Measurements from ENCODE around the gene RPL35A. TPM values are rescaled to one million over a fixed set of nuclear protein-coding genes. Genes with fewer than 3 reads are reported as not detected.
A peak's percentile ranks its signal among the peaks of the same experiment; 100 is the strongest.

The RPL35A gene
- total and polyA plus RNA-seq, 9 of the 15 experiments (the other 6 are each of a cell fraction or from before 2014, with no cell fraction given): 1,475 to 2,942 (median 2,367) TPM

GRCh38 chr3:197906023-197906849 lies 43.8 kb upstream of the RPL35A start (continued):
- no peak for TF ChIP-seq RREB1 (CRISPR knock-in tag; IDR thresholded peaks at IDR 0.05)
- no peak for TF ChIP-seq ELK1 (CRISPR knock-in tag; IDR thresholded peaks at IDR 0.05)
- no peak for TF ChIP-seq ZNF830 (CRISPR knock-in tag; IDR thresholded peaks at IDR 0.05)
- TF ChIP-seq CTCF (IDR thresholded peaks at IDR 0.05 in 2 of 3, conservative IDR thresholded peaks at IDR 0.05 in 1 of 3; ENCODE audit: insufficient read depth in 2 of 3, low read depth in 1 of 3, low read length in 3 of 3): peak; percentile 96 to 98 (median 96)
- TF ChIP-seq ZFP91 (CRISPR knock-in tag; IDR thresholded peaks at IDR 0.05): no peak
- 0 out of 2 replicates have a peak, but pooled peaks have one; percentile 28 for TF ChIP-seq CREB1 (IDR thresholded peaks at IDR 0.05)
- TF ChIP-seq CREB1 (CRISPR knock-in tag; IDR thresholded peaks at IDR 0.05): peak; percentile 46; the same call in 1 of the 2 replicates
- TF ChIP-seq ZNF668 (CRISPR knock-in tag; IDR thresholded peaks at IDR 0.05): no peak
- peak; percentile 75; the same call in 1 of the 2 replicates for TF ChIP-seq LCOR (CRISPR knock-in tag; IDR thresholded peaks at IDR 0.05)
- TF ChIP-seq RAD21 (CRISPR knock-in tag; conservative IDR thresholded peaks at IDR 0.05 in 1 of 2, IDR thresholded peaks at IDR 0.05 in 1 of 2): peak; percentile 93 to 95
- no peak for TF ChIP-seq DMBX1 (CRISPR knock-in tag; IDR thresholded peaks at IDR 0.05; ENCODE audit: borderline replicate concordance)
- TF ChIP-seq CXXC5 (CRISPR knock-in tag; IDR thresholded peaks at IDR 0.05): peak; percentile 71
- no peak for TF ChIP-seq POLR2AphosphoS5 (IDR thresholded peaks at IDR 0.05; ENCODE audit: control insufficient read depth, insufficient read depth, low read depth, low read length)
- TF ChIP-seq MYNN (IDR thresholded peaks at IDR 0.05): no peak
- no peak for TF ChIP-seq MYNN (CRISPR knock-in tag; IDR thresholded peaks at IDR 0.05)

Measured in K562 (cell line).